MCF 10A (cell line): Measurements from ENCODE around the gene MTMR3. TPM values are rescaled to one million over a fixed set of nuclear protein-coding genes. Genes with fewer than 3 reads are reported as not detected.

Experiments used
- BruUV-seq: library from RNA; stranded (reverse); fragments of 400-500 nt; replicated peaks from 2 replicates; lab custom pipeline; 2021; lab: Mats Ljungman, UMichigan
- CTCF ChIA-PET: fragments of 300-600 bp; sonication (Branson Sonifier 250); formaldehyde crosslinking; extraction: SDS; loops from one replicate; lab custom pipeline; 2021; ENCODE audit warnings: antibody characterized with exemption, inconsistent platforms; lab: Yijun Ruan, JAX
- POLR2A ChIA-PET: fragments of 300-600, 350-650 bp; sonication (Branson Sonifier 250); formaldehyde crosslinking; extraction: SDS; loops from one replicate; lab custom pipeline; 2020; ENCODE audit warnings: antibody characterized with exemption, inconsistent platforms; lab: Yijun Ruan, JAX
- DNase-seq: peaks from one replicate; pipeline ENCODE4 v3.0.0-alpha.2; 2018; ENCODE audit not compliant: unreplicated experiment
- H3K27ac Mint-ChIP-seq: one replicate; pipeline ENCODE4 v1.8.0; 2022; ENCODE audit warnings: mild to moderate bottlenecking, low read depth, mixed read lengths; ENCODE audit not compliant: unreplicated experiment
- H3K27me3 Mint-ChIP-seq: one replicate; pipeline ENCODE4 v1.8.0; 2022; ENCODE audit warnings: mixed read lengths; ENCODE audit not compliant: insufficient read depth, unreplicated experiment
- H3K36me3 Mint-ChIP-seq: one replicate; pipeline ENCODE4 v1.8.0; 2022; ENCODE audit warnings: mild to moderate bottlenecking, moderate library complexity, mixed read lengths; ENCODE audit not compliant: insufficient read depth, unreplicated experiment
- H3K4me1 Mint-ChIP-seq: one replicate; pipeline ENCODE4 v1.8.0; 2022; ENCODE audit warnings: mixed read lengths; ENCODE audit not compliant: insufficient read depth, unreplicated experiment
- H3K4me3 Mint-ChIP-seq: one replicate; pipeline ENCODE4 v1.8.0; 2022; ENCODE audit warnings: mild to moderate bottlenecking, moderate library complexity, mixed read lengths; ENCODE audit not compliant: unreplicated experiment
- H3K9me3 Mint-ChIP-seq: one replicate; pipeline ENCODE4 v1.8.0; 2022; ENCODE audit warnings: mixed read lengths; ENCODE audit not compliant: unreplicated experiment
- intact Hi-C: fragments of 100-400 bp; cut with micrococcal nuclease; formaldehyde crosslinking; loops from 2 replicates; pipeline ENCODE4 v1.14.1; 2022
- total RNA-seq: library from RNA; stranded (reverse); gene quantifications from 2 replicates; pipeline ENCODE4 v1.2.3, GENCODE V29; 2022
- TF ChIP-seq, protein P1 (sequence below): fragments of 200-600 bp; IDR thresholded peaks from one replicate; pipeline ENCODE4 v1.8.0; 2022; ENCODE audit warnings: antibody characterized with exemption, mild to moderate bottlenecking; ENCODE audit not compliant: unreplicated experiment

MTMR3 gene
- total RNA-seq, 1 experiment from 2014 or later, result 34.4 TPM

GRCh38 chr22:29946220-29946619 is 63.2 kb downstream of the MTMR3 start:
- intact Hi-C loops, result no loop called here
- DNase-seq, result no peak
- H3K36me3 Mint-ChIP-seq, result no peaks in the 10 kb centered on the region
- H3K4me1 Mint-ChIP-seq, result peaks cover 19% of the 10 kb centered on the region
- ChIA-PET POLR2A (interaction anchor here (0.6 kb wide), 1 partner anchor 24 kb away, joined by 3 read pairs; no protein-coding TSS in a partner anchor), CTCF (interaction anchor here (0.7 to 0.8 kb wide), 3 partner anchors 21 to 267 kb away, joined by 3 to 5 read pairs (median 3); no protein-coding TSS in a partner anchor)
- H3K27ac Mint-ChIP-seq, result no peak overlapping the region
- no peaks in the 10 kb centered on the region for H3K27me3 Mint-ChIP-seq
- H3K9me3 Mint-ChIP-seq, result no peaks in the 10 kb centered on the region
- H3K4me3 Mint-ChIP-seq, result no peak overlapping the region
- TF ChIP-seq, protein P1, sequence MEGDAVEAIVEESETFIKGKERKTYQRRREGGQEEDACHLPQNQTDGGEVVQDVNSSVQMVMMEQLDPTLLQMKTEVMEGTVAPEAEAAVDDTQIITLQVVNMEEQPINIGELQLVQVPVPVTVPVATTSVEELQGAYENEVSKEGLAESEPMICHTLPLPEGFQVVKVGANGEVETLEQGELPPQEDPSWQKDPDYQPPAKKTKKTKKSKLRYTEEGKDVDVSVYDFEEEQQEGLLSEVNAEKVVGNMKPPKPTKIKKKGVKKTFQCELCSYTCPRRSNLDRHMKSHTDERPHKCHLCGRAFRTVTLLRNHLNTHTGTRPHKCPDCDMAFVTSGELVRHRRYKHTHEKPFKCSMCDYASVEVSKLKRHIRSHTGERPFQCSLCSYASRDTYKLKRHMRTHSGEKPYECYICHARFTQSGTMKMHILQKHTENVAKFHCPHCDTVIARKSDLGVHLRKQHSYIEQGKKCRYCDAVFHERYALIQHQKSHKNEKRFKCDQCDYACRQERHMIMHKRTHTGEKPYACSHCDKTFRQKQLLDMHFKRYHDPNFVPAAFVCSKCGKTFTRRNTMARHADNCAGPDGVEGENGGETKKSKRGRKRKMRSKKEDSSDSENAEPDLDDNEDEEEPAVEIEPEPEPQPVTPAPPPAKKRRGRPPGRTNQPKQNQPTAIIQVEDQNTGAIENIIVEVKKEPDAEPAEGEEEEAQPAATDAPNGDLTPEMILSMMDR, result no peak
- no TSS peak for BruUV-seq

GRCh38 chr22:29947410-29948384 is 64.7 kb downstream of the MTMR3 start:
- intact Hi-C loops, result no loop called here
- POLR2A ChIA-PET, result interaction anchor here (0.7 to 1.4 kb wide), 4 partner anchors 9 to 353 kb away, joined by 3 to 4 read pairs (median 4); partner anchors contain the start of gene MTMR3

DNA sequence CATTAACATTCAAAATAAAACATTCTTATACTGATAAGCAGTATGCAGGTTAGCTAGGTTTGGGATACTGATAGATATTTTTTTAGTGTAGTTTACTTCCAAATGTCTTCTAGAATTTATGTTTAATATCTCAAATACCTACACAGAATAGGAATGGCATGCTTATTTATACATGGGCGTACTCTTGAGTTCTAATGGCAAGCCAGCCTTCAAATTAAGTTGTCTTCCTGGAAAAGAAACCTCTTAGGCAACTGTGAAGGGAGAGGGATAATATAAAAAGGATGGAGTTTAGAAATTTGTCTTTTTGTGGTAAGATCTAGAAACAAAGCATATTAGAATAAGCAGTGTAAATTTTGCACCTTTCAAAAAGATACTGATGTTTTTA is 65.4 kb downstream of the MTMR3 start:
- H3K4me3 Mint-ChIP-seq, result no peak overlapping the region
- ChIA-PET POLR2A (interaction anchor here (0.9 to 1.4 kb wide), 3 partner anchors 8 to 65 kb away, joined by 3 to 4 read pairs (median 4); partner anchors contain the start of gene MTMR3), CTCF (interaction anchor here (0.5 kb wide), 1 partner anchor 65 kb away, joined by 5 read pairs; no protein-coding TSS in a partner anchor)
- TF ChIP-seq, protein P1, result no peak
- H3K27me3 Mint-ChIP-seq, result no peaks in the 10 kb centered on the region
- peaks cover 25% of the 10 kb centered on the region for H3K4me1 Mint-ChIP-seq
- BruUV-seq, result no TSS peak
- no peaks in the 10 kb centered on the region for H3K9me3 Mint-ChIP-seq
- H3K36me3 Mint-ChIP-seq, result no peaks in the 10 kb centered on the region
- DNase-seq, result no peak
- H3K27ac Mint-ChIP-seq, result no peak overlapping the region
- intact Hi-C loops, result no loop called here

More at GRCh38 chr22:29947410-29948384, 64.7 kb downstream of the MTMR3 start:
- no peaks in the 10 kb centered on the region for H3K27me3 Mint-ChIP-seq
- CTCF ChIA-PET, result interaction anchor here (0.5 to 0.6 kb wide), 2 partner anchors 45 to 327 kb away, joined by 3 to 4 read pairs; no protein-coding TSS in a partner anchor
- no peaks in the 10 kb centered on the region for H3K9me3 Mint-ChIP-seq
- TF ChIP-seq, protein P1, result no peak
- H3K4me1 Mint-ChIP-seq, result peaks cover 25% of the 10 kb centered on the region
- H3K4me3 Mint-ChIP-seq, result no peak overlapping the region
- H3K27ac Mint-ChIP-seq, result peak overlapping the region; percentile 2
- BruUV-seq, result no TSS peak
- no peak for DNase-seq
- no peaks in the 10 kb centered on the region for H3K36me3 Mint-ChIP-seq

DNA sequence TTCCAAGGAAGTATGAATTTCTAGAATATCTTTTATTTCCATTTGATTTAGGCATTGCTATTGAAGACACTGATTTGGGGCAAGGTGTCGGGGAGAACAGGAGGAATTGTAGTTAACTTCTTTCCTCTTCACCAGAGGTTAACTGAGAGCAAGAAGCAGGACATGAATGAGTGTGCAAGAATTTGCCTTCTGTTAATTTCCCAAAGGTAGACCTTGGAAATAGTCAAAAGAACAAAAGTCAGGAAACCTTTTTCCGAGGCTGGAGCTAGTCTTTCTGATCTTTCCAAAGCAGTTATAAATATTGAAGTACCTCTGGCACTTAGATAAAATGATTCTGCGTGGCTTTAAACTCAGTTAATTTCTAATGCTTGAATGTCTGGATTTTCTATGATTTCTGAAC is 66.9 kb downstream of the MTMR3 start:
- Mint-ChIP-seq H3K4me1 (peaks cover 25% of the 10 kb centered on the region), H3K36me3 (no peaks in the 10 kb centered on the region), H3K4me3 (no peak overlapping the region), H3K27me3 (no peaks in the 10 kb centered on the region), H3K27ac (no peak overlapping the region), H3K9me3 (no peaks in the 10 kb centered on the region)
- CTCF ChIA-PET, result no interaction called here
- TF ChIP-seq, protein P1, result no peak
- no TSS peak for BruUV-seq
- POLR2A ChIA-PET, result no interaction called here
- intact Hi-C loops, result no loop called here
- no peak for DNase-seq
